ENCODE measurements around the gene CLPTM1L.

The CLPTM1L gene

DNA sequence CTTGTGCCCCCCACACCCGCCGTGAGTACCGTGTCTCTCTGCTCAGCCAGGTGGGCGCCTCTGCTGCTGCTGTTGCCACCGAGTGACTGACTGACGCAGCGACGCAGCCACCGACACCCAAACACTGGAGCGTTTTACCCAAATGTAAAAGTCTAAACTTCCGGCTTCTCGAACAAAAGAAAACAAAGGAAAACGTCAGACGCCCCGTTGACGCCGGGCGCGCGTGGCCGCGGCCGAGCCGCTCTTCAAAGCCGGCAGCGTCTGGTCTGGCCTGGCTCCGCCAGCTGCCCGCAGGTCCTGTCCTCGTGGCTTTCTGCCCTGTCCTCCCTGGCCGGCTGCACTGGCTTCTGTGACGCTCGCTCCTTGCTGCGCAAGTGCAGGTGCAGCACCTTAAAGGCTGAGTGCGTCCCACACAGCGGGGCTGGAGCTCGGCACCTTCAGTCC, 41.4 kb upstream of the CLPTM1L start:
- TF ChIP-seq, protein P1, sequence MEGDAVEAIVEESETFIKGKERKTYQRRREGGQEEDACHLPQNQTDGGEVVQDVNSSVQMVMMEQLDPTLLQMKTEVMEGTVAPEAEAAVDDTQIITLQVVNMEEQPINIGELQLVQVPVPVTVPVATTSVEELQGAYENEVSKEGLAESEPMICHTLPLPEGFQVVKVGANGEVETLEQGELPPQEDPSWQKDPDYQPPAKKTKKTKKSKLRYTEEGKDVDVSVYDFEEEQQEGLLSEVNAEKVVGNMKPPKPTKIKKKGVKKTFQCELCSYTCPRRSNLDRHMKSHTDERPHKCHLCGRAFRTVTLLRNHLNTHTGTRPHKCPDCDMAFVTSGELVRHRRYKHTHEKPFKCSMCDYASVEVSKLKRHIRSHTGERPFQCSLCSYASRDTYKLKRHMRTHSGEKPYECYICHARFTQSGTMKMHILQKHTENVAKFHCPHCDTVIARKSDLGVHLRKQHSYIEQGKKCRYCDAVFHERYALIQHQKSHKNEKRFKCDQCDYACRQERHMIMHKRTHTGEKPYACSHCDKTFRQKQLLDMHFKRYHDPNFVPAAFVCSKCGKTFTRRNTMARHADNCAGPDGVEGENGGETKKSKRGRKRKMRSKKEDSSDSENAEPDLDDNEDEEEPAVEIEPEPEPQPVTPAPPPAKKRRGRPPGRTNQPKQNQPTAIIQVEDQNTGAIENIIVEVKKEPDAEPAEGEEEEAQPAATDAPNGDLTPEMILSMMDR (IDR thresholded peaks at IDR 0.05; ENCODE audit: low read depth, low read length) = no peak
- peak; percentile 40 for DNase-seq
- H3K27me3 ChIP-seq = peaks cover 61% of the 10 kb centered on the region
- H3K4me1 ChIP-seq = no peaks in the 10 kb centered on the region
- H3K4me3 ChIP-seq (ENCODE audit: low read depth, low read length) = peak overlapping the region; percentile 62
- no peaks in the 10 kb centered on the region; the same call in 1 of the 2 replicates for H3K9me3 ChIP-seq
- H3K36me3 ChIP-seq = no peaks in the 10 kb centered on the region

DNA sequence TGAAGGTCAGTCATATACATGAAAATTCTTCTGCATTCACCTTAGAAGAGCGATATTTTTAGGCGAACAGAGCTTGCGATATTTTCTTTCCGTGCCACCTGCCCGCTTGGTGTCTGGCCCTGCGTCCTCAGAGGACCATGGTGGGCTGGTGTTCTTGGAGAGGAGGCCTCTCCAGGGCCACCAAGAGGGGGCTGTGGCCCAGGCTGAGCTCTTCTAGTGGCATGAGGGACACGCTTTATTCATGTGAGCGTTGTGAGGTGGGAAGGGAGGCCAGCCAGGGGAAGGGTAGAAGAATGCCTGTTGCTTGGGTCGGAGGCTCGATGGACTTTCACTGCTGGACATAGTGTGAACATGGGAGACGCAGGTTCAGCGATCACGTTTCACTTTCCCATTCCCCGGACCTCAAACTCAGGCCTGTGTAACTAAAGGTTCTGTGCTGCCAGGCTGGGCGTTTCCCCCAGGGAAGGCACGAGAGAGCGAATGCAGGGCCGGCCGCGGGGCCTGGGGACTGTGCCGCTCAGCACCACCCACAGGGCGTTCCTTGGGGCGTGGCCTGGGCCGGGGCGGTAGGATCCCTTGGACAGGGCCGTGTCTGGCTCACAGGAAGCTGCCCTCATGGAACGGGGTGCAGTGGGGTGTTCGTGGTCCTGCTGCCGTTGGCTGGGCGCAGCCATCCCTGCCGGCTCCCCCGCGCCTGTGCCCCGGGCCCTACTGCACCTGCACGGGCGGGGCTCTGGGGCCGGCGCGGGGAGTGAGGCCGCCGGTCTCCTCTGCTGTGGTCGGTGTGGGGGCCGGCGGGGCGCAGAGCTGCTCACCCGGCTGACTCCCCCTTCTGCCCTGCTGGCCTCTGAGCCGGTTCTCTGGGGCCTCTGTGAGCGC, 40.7 kb upstream of the CLPTM1L start:
- H3K27me3 ChIP-seq = peaks cover 60% of the 10 kb centered on the region

DNA sequence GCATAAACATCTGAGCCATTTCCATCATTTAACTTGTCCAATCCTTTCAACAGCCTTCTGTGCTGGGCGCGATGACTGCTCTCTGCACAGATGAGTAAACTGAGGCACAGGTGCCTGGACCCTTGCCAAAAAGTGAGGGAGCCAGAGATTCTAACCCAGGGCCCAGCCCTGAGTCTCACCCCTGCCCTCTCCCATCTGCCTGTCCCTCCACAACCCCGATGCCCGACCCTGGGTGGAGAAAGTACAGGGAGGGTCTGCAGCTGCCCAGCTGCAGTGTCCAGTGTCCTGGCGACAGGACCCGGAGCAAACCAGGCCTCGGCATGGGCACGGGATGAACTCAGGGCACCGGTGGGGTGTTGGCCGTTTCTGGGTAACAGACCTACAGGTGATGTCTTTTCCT, 39.6 kb upstream of the CLPTM1L start:
- peaks cover 5% of the 10 kb centered on the region for H3K9me3 ChIP-seq
- TF ChIP-seq, protein P1 (IDR thresholded peaks at IDR 0.05; ENCODE audit: low read depth, low read length) = no peak

More for the DNA sequence above, 40.7 kb upstream of the CLPTM1L start:
- no peaks in the 10 kb centered on the region for H3K4me1 ChIP-seq
- no peaks in the 10 kb centered on the region for H3K36me3 ChIP-seq
- DNase-seq = peak; percentile 89
- peak overlapping the region; percentile 62 for H3K4me3 ChIP-seq (ENCODE audit: low read depth, low read length)
- no peaks in the 10 kb centered on the region; the same call in 1 of the 2 replicates for H3K9me3 ChIP-seq
- TF ChIP-seq, protein P1 (IDR thresholded peaks at IDR 0.05; ENCODE audit: low read depth, low read length) = no peak

DNA sequence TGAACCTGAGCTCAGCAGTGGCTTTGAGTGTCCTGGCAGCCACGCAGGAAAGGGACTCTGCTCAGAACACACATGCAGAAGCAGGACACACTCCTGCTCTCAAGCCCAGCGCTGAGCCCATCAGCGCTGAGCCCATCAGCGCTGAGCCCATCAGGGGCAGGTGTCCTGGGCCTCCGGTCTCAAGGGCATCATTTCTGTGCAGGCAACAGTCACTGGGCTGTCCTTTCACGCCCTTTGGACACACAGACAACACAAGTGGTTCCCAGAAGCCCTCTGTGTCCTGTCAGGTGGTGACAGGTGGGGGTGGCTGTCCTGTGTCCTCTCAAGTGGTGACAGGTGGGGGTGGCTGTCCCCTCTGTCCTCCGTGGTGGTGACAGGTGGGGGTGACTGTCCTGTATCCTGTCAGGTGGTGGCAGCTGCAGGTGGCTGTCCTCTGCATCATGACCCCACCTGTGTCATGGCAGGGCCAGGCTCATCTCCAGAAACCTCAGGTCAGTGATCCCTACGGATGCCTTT, 39.0 kb upstream of the CLPTM1L start:
- Histone ChIP-seq H3K36me3 (no peaks in the 10 kb centered on the region), H3K27me3 (peaks cover 50% of the 10 kb centered on the region), H3K4me3 (ENCODE audit: low read depth, low read length) (no peak overlapping the region), H3K9me3 (peaks cover 6% of the 10 kb centered on the region), H3K4me1 (no peaks in the 10 kb centered on the region)
- no peak for DNase-seq
- TF ChIP-seq, protein P1 (IDR thresholded peaks at IDR 0.05; ENCODE audit: low read depth, low read length) = no peak

More for the DNA sequence above, 39.6 kb upstream of the CLPTM1L start:
- H3K4me1 ChIP-seq = no peaks in the 10 kb centered on the region
- no peak overlapping the region for H3K4me3 ChIP-seq (ENCODE audit: low read depth, low read length)
- no peaks in the 10 kb centered on the region for H3K36me3 ChIP-seq
- peaks cover 54% of the 10 kb centered on the region for H3K27me3 ChIP-seq
- no peak for DNase-seq

DNA sequence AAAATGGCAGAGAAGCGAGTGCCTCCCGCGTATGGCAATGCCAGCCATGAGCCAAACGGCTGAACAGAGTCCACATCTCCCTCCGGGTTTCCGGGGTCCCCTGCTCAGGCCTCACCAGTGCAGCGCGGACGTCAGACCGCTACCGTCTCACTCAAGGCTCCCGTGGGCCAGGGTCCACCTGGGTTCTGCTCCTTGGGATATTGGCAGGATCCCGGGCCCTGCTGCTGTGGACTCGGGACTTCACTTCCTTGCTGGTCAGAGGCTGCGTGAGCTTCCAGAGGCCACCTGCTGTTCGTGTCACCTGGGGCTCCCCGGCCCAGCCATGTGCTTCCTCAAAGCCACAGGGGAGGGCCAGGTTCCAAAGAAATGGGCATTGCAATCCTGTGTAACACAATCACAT, 38.4 kb upstream of the CLPTM1L start:
- Histone ChIP-seq H3K27me3 (peaks cover 44% of the 10 kb centered on the region), H3K4me1 (no peaks in the 10 kb centered on the region), H3K36me3 (no peaks in the 10 kb centered on the region), H3K4me3 (ENCODE audit: low read depth, low read length) (no peak overlapping the region), H3K9me3 (peaks cover 6% of the 10 kb centered on the region)
- TF ChIP-seq, protein P1 (IDR thresholded peaks at IDR 0.05; ENCODE audit: low read depth, low read length) = no peak
- DNase-seq = no peak

DNA sequence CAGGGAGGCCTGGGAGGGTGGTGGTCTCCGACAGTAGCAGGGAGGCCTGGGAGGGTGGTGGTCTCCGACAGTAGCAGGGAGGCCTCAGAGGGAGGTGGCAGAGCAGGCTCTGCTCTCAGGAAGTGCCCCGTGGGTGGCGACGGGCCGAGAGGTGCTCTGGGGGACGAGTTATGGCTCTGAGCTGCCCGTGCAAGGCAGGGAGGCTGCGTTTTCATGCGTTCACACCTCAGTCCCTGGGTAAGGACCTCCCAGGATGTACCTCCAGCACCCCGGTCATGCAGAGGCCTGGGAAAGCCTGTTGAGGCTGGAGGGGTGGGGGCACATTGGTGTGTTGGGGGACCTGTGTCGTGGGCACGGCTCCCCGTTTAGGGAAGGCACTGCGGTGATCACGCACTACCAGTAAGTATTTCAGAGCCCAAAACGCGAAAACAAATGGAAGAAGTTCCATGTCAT, 37.4 kb upstream of the CLPTM1L start:
- TF ChIP-seq, protein P1 (IDR thresholded peaks at IDR 0.05; ENCODE audit: low read depth, low read length) = no peak
- Histone ChIP-seq H3K36me3 (no peaks in the 10 kb centered on the region), H3K9me3 (peaks cover 6% of the 10 kb centered on the region), H3K4me1 (no peaks in the 10 kb centered on the region), H3K27me3 (peaks cover 33% of the 10 kb centered on the region), H3K4me3 (ENCODE audit: low read depth, low read length) (no peak overlapping the region)
- DNase-seq = no peak
